ENCODE data around the gene ARVCF. TPM values are rescaled to one million over a fixed set of nuclear protein-coding genes. Genes with fewer than 3 reads are reported as not detected.
A peak's percentile ranks its signal among the peaks of the same experiment; 100 is the strongest.

Gene ARVCF, protein sequence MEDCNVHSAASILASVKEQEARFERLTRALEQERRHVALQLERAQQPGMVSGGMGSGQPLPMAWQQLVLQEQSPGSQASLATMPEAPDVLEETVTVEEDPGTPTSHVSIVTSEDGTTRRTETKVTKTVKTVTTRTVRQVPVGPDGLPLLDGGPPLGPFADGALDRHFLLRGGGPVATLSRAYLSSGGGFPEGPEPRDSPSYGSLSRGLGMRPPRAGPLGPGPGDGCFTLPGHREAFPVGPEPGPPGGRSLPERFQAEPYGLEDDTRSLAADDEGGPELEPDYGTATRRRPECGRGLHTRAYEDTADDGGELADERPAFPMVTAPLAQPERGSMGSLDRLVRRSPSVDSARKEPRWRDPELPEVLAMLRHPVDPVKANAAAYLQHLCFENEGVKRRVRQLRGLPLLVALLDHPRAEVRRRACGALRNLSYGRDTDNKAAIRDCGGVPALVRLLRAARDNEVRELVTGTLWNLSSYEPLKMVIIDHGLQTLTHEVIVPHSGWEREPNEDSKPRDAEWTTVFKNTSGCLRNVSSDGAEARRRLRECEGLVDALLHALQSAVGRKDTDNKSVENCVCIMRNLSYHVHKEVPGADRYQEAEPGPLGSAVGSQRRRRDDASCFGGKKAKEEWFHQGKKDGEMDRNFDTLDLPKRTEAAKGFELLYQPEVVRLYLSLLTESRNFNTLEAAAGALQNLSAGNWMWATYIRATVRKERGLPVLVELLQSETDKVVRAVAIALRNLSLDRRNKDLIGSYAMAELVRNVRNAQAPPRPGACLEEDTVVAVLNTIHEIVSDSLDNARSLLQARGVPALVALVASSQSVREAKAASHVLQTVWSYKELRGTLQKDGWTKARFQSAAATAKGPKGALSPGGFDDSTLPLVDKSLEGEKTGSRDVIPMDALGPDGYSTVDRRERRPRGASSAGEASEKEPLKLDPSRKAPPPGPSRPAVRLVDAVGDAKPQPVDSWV
- polyA plus RNA-seq = 10 to 100 TPM in 2 of 4 donors, 1 to 10 TPM in 2; 2.2 to 17.9 (median 7.3) TPM
- long read RNA-seq, donor 1, partial matches to known transcripts = 0 of 1 reads
- long read RNA-seq, donor 1, other reads (novel, unspliced or antisense) = 0 of 1 reads
- long read RNA-seq, donor 2 = 0 reads
- long read RNA-seq, donor 3 = 0 reads
- long read RNA-seq, donor 4 = 0 reads
- long read RNA-seq, donor 5 = 0 reads
- long read RNA-seq, donor 6 = 0 reads
- long read RNA-seq, donor 7 = 0 reads
- long read RNA-seq, donor 8 = 0 reads
- long read RNA-seq, donor 9 = 0 reads
- long read RNA-seq, donor 10 = 0 reads

- WGBS, 3 donors = 1 to 2% (median 2%) methylated on average over 50 to 79 of the region's 79 CpGs
These were observed at the start of gene ARVCF for GRCh38 chr22:20016734-20017621. ARVCF (minus strand) TSS chr22:20016823; CDS start chr22:19990794, 26,029 bp downstream.

DNA sequence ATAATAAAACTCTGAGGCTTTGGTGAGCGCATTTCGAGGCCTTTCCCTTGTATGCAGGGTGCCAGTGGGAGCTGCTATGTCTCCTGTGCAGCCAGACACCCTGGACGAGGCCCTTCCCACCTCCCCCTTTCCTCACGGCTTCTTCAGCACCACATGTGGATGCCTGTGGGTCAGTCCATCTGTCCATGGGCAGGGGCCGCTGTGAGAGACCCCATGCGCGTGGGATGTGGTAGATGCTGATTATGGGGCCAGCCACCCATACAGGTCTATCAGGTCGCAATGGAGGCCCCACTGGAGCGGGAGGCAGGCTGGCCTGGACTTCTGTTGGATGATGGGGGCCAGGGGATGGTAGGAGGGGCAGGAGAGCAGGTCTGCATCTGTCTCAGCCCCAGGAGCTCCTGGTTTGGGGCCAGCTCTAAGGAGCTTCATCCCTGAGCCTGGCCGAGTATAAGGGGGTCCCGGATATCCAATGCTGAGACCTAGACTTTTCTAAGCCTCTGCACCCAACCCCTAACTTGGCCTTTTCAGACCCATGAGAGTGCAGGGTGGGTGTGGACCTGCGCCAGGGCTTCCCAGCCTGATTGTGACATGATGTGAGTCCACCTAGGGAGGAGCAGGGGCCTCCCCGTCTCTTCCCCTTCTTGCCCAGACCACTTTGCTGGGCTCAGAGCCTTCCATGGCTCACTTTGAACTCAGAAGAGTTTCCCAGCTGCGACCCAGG, 49.4 kb upstream of the ARVCF start:
- FAIRE-seq (no peak), DNase-seq (no peak)
- WGBS, 3 donors = 89 to 92% (median 91%) methylated on average over 13 to 14 of the region's 14 CpGs
- no peaks in the 10 kb centered on the region for H3K4me1 ChIP-seq (ENCODE audit: control insufficient read depth in 3 of 3, insufficient read depth in 2 of 3, low read depth in 1 of 3, low read length in 2 of 3)
- no peak overlapping the region for H3K4me3 ChIP-seq (ENCODE audit: low read depth in 1 of 3, low read length in 3 of 3)
- H3K9me3 ChIP-seq (ENCODE audit: control insufficient read depth in 2 of 2, insufficient read depth in 1 of 2, low read depth in 1 of 2, low read length in 1 of 2) = no peaks in the 10 kb centered on the region
- H3K27me3 ChIP-seq (ENCODE audit: control insufficient read depth in 3 of 3, insufficient read depth in 3 of 3, low read length in 3 of 3) = peaks cover 0 to 2% (median 0%) of the 10 kb centered on the region in 3 donors
- H3K27ac ChIP-seq (ENCODE audit: low read depth in 1 of 3, low read length in 2 of 3) = no peak overlapping the region
- peaks cover 5 to 40% (median 6%) of the 10 kb centered on the region in 3 donors for H3K36me3 ChIP-seq (ENCODE audit: control insufficient read depth in 3 of 3, insufficient read depth in 2 of 3, low read depth in 1 of 3, low read length in 3 of 3)

More at GRCh38 chr22:20016734-20017621, at the start of gene ARVCF:
- H3K27me3 ChIP-seq (ENCODE audit: control insufficient read depth in 3 of 3, insufficient read depth in 3 of 3, low read length in 3 of 3) = peaks cover 0 to 27% (median 0%) of the 10 kb centered on the region in 3 donors
- H3K4me1 ChIP-seq (ENCODE audit: control insufficient read depth in 3 of 3, insufficient read depth in 2 of 3, low read depth in 1 of 3, low read length in 2 of 3) = peaks cover 0 to 26% (median 5%) of the 10 kb centered on the region in 3 donors
- no peaks in the 10 kb centered on the region for H3K9me3 ChIP-seq (ENCODE audit: control insufficient read depth in 2 of 2, insufficient read depth in 1 of 2, low read depth in 1 of 2, low read length in 1 of 2)
- FAIRE-seq (no peak), DNase-seq (peak; percentile 91 to 97)
- peak within 1 kb of the TSS in 1 of 3 donors; percentile 17 for H3K27ac ChIP-seq (ENCODE audit: low read depth in 1 of 3, low read length in 2 of 3)
- H3K36me3 ChIP-seq (ENCODE audit: control insufficient read depth in 3 of 3, insufficient read depth in 2 of 3, low read depth in 1 of 3, low read length in 3 of 3) = no peaks in the 10 kb centered on the region
- H3K4me3 ChIP-seq (ENCODE audit: low read depth in 1 of 3, low read length in 3 of 3) = peak within 1 kb of the TSS; percentile 63 to 71 (median 68)

GRCh38 chr22:20064545-20065262, 48.1 kb upstream of the ARVCF start:
- H3K27ac ChIP-seq (ENCODE audit: low read depth in 1 of 3, low read length in 2 of 3) = no peak overlapping the region
- FAIRE-seq (no peak), DNase-seq (no peak)
- 90 to 95% (median 94%) methylated on average over 18 of the region's 18 CpGs for WGBS, 3 donors
- H3K4me3 ChIP-seq (ENCODE audit: low read depth in 1 of 3, low read length in 3 of 3) = no peak overlapping the region
- H3K36me3 ChIP-seq (ENCODE audit: control insufficient read depth in 3 of 3, insufficient read depth in 2 of 3, low read depth in 1 of 3, low read length in 3 of 3) = peaks cover 5 to 49% (median 6%) of the 10 kb centered on the region in 3 donors
- no peaks in the 10 kb centered on the region for H3K9me3 ChIP-seq (ENCODE audit: control insufficient read depth in 2 of 2, insufficient read depth in 1 of 2, low read depth in 1 of 2, low read length in 1 of 2)
- no peaks in the 10 kb centered on the region for H3K27me3 ChIP-seq (ENCODE audit: control insufficient read depth in 3 of 3, insufficient read depth in 3 of 3, low read length in 3 of 3)
- H3K4me1 ChIP-seq (ENCODE audit: control insufficient read depth in 3 of 3, insufficient read depth in 2 of 3, low read depth in 1 of 3, low read length in 2 of 3) = no peaks in the 10 kb centered on the region

- no peaks in the 10 kb centered on the region for H3K27me3 ChIP-seq (ENCODE audit: control insufficient read depth in 3 of 3, insufficient read depth in 3 of 3, low read length in 3 of 3)
- DNase-seq (no peak), FAIRE-seq (no peak)
- WGBS, 3 donors = 84 to 93% (median 89%) methylated on average over 3 of the region's 3 CpGs
- no peaks in the 10 kb centered on the region for H3K9me3 ChIP-seq (ENCODE audit: control insufficient read depth in 2 of 2, insufficient read depth in 1 of 2, low read depth in 1 of 2, low read length in 1 of 2)
- no peak overlapping the region for H3K4me3 ChIP-seq (ENCODE audit: low read depth in 1 of 3, low read length in 3 of 3)
- no peak overlapping the region for H3K27ac ChIP-seq (ENCODE audit: low read depth in 1 of 3, low read length in 2 of 3)
- H3K36me3 ChIP-seq (ENCODE audit: control insufficient read depth in 3 of 3, insufficient read depth in 2 of 3, low read depth in 1 of 3, low read length in 3 of 3) = peaks cover 5 to 49% (median 6%) of the 10 kb centered on the region in 3 donors
- H3K4me1 ChIP-seq (ENCODE audit: control insufficient read depth in 3 of 3, insufficient read depth in 2 of 3, low read depth in 1 of 3, low read length in 2 of 3) = no peaks in the 10 kb centered on the region
These were observed 47.5 kb upstream of the ARVCF start for GRCh38 chr22:20064140-20064480.

DNA sequence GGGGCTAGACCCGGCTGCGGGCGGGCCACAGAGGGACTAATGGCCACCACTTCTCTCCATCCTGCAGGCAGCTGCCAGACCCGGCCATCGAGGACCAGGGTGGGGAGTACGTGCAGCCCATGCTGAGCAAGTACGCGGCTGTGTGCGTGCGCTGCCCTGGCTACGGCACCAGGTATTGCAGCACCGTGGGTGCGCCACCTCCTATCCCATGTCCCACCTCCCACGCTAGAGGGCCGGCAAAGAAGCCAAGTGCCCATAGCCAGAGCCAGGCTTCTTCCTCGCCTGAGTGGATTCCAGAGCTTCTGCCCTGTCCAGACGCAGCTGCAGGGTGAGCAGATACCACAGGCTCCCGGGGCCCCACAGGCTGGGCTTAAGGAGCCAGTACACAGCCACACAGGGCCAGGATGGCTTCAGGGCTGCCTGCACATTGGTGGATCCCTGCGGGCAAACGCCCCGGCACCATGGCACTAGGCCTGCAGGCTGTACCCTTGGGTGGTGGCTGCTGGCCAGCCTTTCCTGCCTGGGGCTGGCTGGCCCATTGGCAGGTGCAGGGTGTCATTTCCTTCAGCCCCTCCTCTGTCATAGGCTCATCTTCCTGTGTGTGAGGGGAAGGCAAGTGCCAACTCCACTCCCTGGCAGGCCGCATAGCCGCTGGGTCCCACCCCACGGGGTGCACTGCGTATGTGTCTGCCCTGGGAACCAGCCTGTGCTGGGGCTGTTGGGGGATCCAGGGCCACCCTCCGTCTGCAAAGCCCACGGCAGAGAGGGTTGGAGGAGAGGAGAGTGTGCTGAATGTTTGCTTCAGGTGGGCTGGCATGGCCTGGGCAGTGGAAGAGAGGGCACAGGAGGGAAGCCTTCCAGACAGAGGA, 46.9 kb upstream of the ARVCF start:
- Histone ChIP-seq H3K9me3 (ENCODE audit: control insufficient read depth in 2 of 2, insufficient read depth in 1 of 2, low read depth in 1 of 2, low read length in 1 of 2) (no peaks in the 10 kb centered on the region), H3K4me3 (ENCODE audit: low read depth in 1 of 3, low read length in 3 of 3) (no peak overlapping the region), H3K36me3 (ENCODE audit: control insufficient read depth in 3 of 3, insufficient read depth in 2 of 3, low read depth in 1 of 3, low read length in 3 of 3) (peaks cover 5 to 49% (median 6%) of the 10 kb centered on the region in 3 donors), H3K27ac (ENCODE audit: low read depth in 1 of 3, low read length in 2 of 3) (no peak overlapping the region), H3K4me1 (ENCODE audit: control insufficient read depth in 3 of 3, insufficient read depth in 2 of 3, low read depth in 1 of 3, low read length in 2 of 3) (no peaks in the 10 kb centered on the region), H3K27me3 (ENCODE audit: control insufficient read depth in 3 of 3, insufficient read depth in 3 of 3, low read length in 3 of 3) (no peaks in the 10 kb centered on the region)
- FAIRE-seq (no peak), DNase-seq (no peak)
- WGBS, 3 donors = 94 to 96% (median 95%) methylated on average over 27 of the region's 27 CpGs

DNA sequence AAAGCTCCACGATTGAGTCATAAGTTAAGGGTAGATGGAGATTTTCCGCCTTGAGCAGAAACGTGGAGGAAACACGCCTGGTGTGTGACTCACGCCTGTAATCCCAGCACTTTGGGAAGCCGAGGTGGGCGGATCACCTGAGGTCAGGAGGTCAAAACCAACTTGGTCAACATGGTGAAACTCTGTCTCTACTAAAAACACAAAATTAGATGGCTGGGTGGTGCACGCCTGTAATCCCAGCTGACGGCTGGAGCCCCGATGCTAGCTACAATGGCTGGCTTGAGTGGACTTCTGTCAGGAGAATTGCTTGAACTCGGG, 46.1 kb upstream of the ARVCF start:
- no peaks in the 10 kb centered on the region for H3K27me3 ChIP-seq (ENCODE audit: control insufficient read depth in 3 of 3, insufficient read depth in 3 of 3, low read length in 3 of 3)
- no peak overlapping the region for H3K27ac ChIP-seq (ENCODE audit: low read depth in 1 of 3, low read length in 2 of 3)
- no peak for DNase-seq
- no peak for FAIRE-seq
- H3K4me1 ChIP-seq (ENCODE audit: control insufficient read depth in 3 of 3, insufficient read depth in 2 of 3, low read depth in 1 of 3, low read length in 2 of 3) = no peaks in the 10 kb centered on the region
- no peak overlapping the region for H3K4me3 ChIP-seq (ENCODE audit: low read depth in 1 of 3, low read length in 3 of 3)
- H3K9me3 ChIP-seq (ENCODE audit: control insufficient read depth in 2 of 2, insufficient read depth in 1 of 2, low read depth in 1 of 2, low read length in 1 of 2) = no peaks in the 10 kb centered on the region
- H3K36me3 ChIP-seq (ENCODE audit: control insufficient read depth in 3 of 3, insufficient read depth in 2 of 3, low read depth in 1 of 3, low read length in 3 of 3) = peaks cover 5 to 54% (median 6%) of the 10 kb centered on the region in 3 donors
- 79 to 81% (median 79%) methylated on average over 11 of the region's 11 CpGs for WGBS, 3 donors
